IMR-90 (cell line): Measurements from ENCODE around the gene TBC1D9B. TPM values are rescaled to one million over a fixed set of nuclear protein-coding genes. Genes with fewer than 3 reads are reported as not detected.

Source experiments
- ATAC-seq: fragments of 200-7000 bp; cut with Tn5 transposase; 2 replicates; pipeline ENCODE4 v1.9.1; 2020; ENCODE audit warnings: low read depth, mild to moderate bottlenecking, moderate library complexity
- BruUV-seq: library from RNA; stranded (reverse); fragments of 400-500 nt; replicated peaks from 2 replicates; lab custom pipeline; 2021; lab: Mats Ljungman, UMichigan
- CTCF ChIA-PET: fragments of 300-600 bp; formaldehyde crosslinking; extraction: SDS; loops from one replicate; lab custom pipeline; 2021; ENCODE audit warnings: antibody characterized with exemption; lab: Yijun Ruan, JAX
- POLR2A ChIA-PET: fragments of 300-600 bp; sonication (Branson Sonifier 250); formaldehyde crosslinking; loops from one replicate; lab custom pipeline; 2022; ENCODE audit warnings: antibody characterized with exemption; ENCODE audit not compliant: unreplicated experiment; lab: Charles Lee
- DNase-seq: peaks from one replicate; pipeline ENCODE4 v3.0.0; 2013
- H2AFZ ChIP-seq: replicated peaks from 2 replicates; pipeline ENCODE3; 2013; ENCODE audit warnings: low read length, mild to moderate bottlenecking; ENCODE audit not compliant: poor library complexity
- H2AK5ac ChIP-seq: 2 replicates; pipeline ENCODE4 v1.6.1; 2013; ENCODE audit warnings: low read depth, low read length, inconsistent platforms
- H2AK9ac ChIP-seq: replicated peaks from 2 replicates; pipeline ENCODE3; 2013; ENCODE audit warnings: mild to moderate bottlenecking, low read depth, low read length, moderate library complexity; ENCODE audit not compliant: poor library complexity
- H2BK120ac ChIP-seq: 2 replicates; pipeline ENCODE4 v1.6.1; 2013; ENCODE audit warnings: low read depth, low read length, inconsistent platforms
- H2BK15ac ChIP-seq: 3 replicates; pipeline ENCODE4 v1.6.1; 2013; ENCODE audit warnings: low read depth, low read length, inconsistent platforms
- H2BK20ac ChIP-seq: 2 replicates; pipeline ENCODE4 v1.6.1; 2013; ENCODE audit warnings: low read depth, mild to moderate bottlenecking, inconsistent platforms, low read length, moderate library complexity
- H2BK5ac ChIP-seq: 2 replicates; pipeline ENCODE4 v1.6.1; 2013; ENCODE audit warnings: mild to moderate bottlenecking, low read depth, low read length, inconsistent platforms; ENCODE audit not compliant: poor library complexity, severe bottlenecking
- H3K14ac ChIP-seq: replicated peaks from 2 replicates; pipeline ENCODE4 v1.6.1; 2013; ENCODE audit warnings: low read depth, low read length, inconsistent platforms
- H3K18ac ChIP-seq: 2 replicates; pipeline ENCODE4 v1.6.1; 2013; ENCODE audit warnings: low read depth, low read length, control low read depth
- H3K23ac ChIP-seq: 2 replicates; pipeline ENCODE4 v1.6.1; 2013; ENCODE audit warnings: low read depth, low read length, inconsistent platforms
- H3K27ac ChIP-seq: 2 replicates; pipeline ENCODE4 v1.5.1; 2013; ENCODE audit warnings: mild to moderate bottlenecking, control low read depth, low read length; ENCODE audit not compliant: insufficient read depth
- H3K27me3 ChIP-seq: 2 replicates; pipeline ENCODE4 v1.6.1; 2013; ENCODE audit warnings: low read length; ENCODE audit not compliant: control insufficient read depth, insufficient read depth
- H3K36me3 ChIP-seq: 2 replicates; pipeline ENCODE4 v1.6.1; 2013; ENCODE audit warnings: low read length, mixed read lengths; ENCODE audit not compliant: control insufficient read depth, insufficient read depth
- H3K4ac ChIP-seq: 2 replicates; pipeline ENCODE4 v1.6.1; 2013; ENCODE audit warnings: low read depth, low read length, inconsistent platforms
- H3K4me1 ChIP-seq: 2 replicates; pipeline ENCODE4 v1.6.1; 2013; ENCODE audit warnings: low read length, mixed read lengths; ENCODE audit not compliant: control insufficient read depth, insufficient read depth
- H3K4me2 ChIP-seq: 2 replicates; pipeline ENCODE4 v1.6.1; 2013; ENCODE audit warnings: low read depth, mild to moderate bottlenecking, control low read depth, low read length, moderate library complexity
- H3K4me3 ChIP-seq: 2 replicates; pipeline ENCODE4 v1.5.1; 2013; ENCODE audit warnings: low read depth, mild to moderate bottlenecking, control low read depth, low read length, moderate library complexity; ENCODE audit not compliant: insufficient read depth
- H3K56ac ChIP-seq: 2 replicates; pipeline ENCODE4 v1.6.1; 2013; ENCODE audit warnings: low read length, inconsistent platforms; ENCODE audit not compliant: insufficient read depth; ENCODE audit errors: extremely low read depth
- H3K79me1 ChIP-seq, 2 experiments: 2 replicates each; pipeline ENCODE4 v1.6.1; 2013; ENCODE audit warnings: low read length in 2 of 2, inconsistent platforms in 1 of 2, low read depth in 1 of 2
- H3K9ac ChIP-seq: 2 replicates; pipeline ENCODE4 v1.6.1; 2013; ENCODE audit warnings: low read depth, low read length, control low read depth
- H3K9me1 ChIP-seq: 2 replicates; pipeline ENCODE4 v1.6.1; 2013; ENCODE audit warnings: low read length, inconsistent platforms; ENCODE audit not compliant: insufficient read depth
- H3K9me3 ChIP-seq: 2 replicates; pipeline ENCODE4 v1.6.1; 2013; ENCODE audit warnings: low read length; ENCODE audit not compliant: control insufficient read depth, insufficient read depth
- H4K20me1 ChIP-seq: 2 replicates; pipeline ENCODE4 v1.6.1; 2013; ENCODE audit warnings: low read length, inconsistent platforms; ENCODE audit not compliant: insufficient read depth
- H4K5ac ChIP-seq: 2 replicates; pipeline ENCODE4 v1.6.1; 2013; ENCODE audit warnings: mild to moderate bottlenecking, low read depth, low read length, control low read depth
- H4K8ac ChIP-seq, 2 experiments: 2 replicates each; pipeline ENCODE4 v1.6.1; 2013; ENCODE audit warnings: low read depth in 2 of 2, low read length in 2 of 2, control low read depth in 1 of 2, inconsistent platforms in 1 of 2
- H4K91ac ChIP-seq: 2 replicates; pipeline ENCODE4 v1.6.1; 2013; ENCODE audit warnings: low read depth, low read length, inconsistent platforms; ENCODE audit not compliant: insufficient read depth
- CEBPB ChIP-seq: IDR thresholded peaks from 2 replicates; pipeline ENCODE4 v1.6.1; 2012; ENCODE audit warnings: low read depth, low read length, improper control_type of control experiment
- CHD1 ChIP-seq: IDR thresholded peaks from 2 replicates; pipeline ENCODE4 v1.6.1; 2012; ENCODE audit warnings: low read depth, low read length, improper control_type of control experiment
- CTCF ChIP-seq: conservative IDR thresholded peaks from 2 replicates; pipeline ENCODE4 v1.5.1; 2012; ENCODE audit warnings: mild to moderate bottlenecking, low read depth, low read length, improper control_type of control experiment
- WGBS, 2 experiments: methylation state at CpG; one replicate each; pipeline versions ENCODE4 v1.1.5 to v1.1.7; 2013; ENCODE audit warnings: missing lambda C conversion rate in 2 of 2; ENCODE audit not compliant: insufficient read length in 1 of 2; ENCODE audit errors: extremely low coverage in 2 of 2; 5-methylcytosine and 5-hydroxymethylcytosine counted together
- dilution Hi-C: fragments of 300-500 bp; cut with HindIII; formaldehyde crosslinking; loops from one replicate; pipeline ENCODE4 v1.14.3; 2018; ENCODE audit warnings: low sequenced_read_pairs; ENCODE audit not compliant: unreplicated experiment
- in situ Hi-C: fragments of 300-500 bp; cut with MboI; formaldehyde crosslinking; loops from 3 replicates; pipeline ENCODE4 v1.14.3; 2019; ENCODE audit warnings: low sequenced_read_pairs, inconsistent platforms, mixed read lengths
- intact Hi-C: fragments of 100-400 bp; cut with micrococcal nuclease; formaldehyde crosslinking; loops from 2 replicates; pipeline ENCODE4 v1.10.0; 2022
- polyA plus RNA-seq, 3 experiments: library from polyadenylated mRNA; depleted of rRNA; stranded (reverse); fragments of >200 nt; gene quantifications; 2 replicates each; pipeline ENCODE4 v1.2.3, GENCODE V29; 2012; ENCODE audit warnings: low replicate concordance in 1 of 3
- total RNA-seq: library from RNA; depleted of rRNA; stranded (reverse); fragments of >200 nt; gene quantifications from 2 replicates; pipeline ENCODE4 v1.2.3, GENCODE V29; 2012
- TF ChIP-seq, protein P1 (sequence below): fragments of 150-350 bp; IDR thresholded peaks from 2 replicates; pipeline ENCODE4 v1.6.1; 2016; ENCODE audit warnings: low read depth, mild to moderate bottlenecking, low read length, moderate library complexity, borderline replicate concordance
- TF ChIP-seq, protein P2 (sequence below): fragments of 150-350 bp; IDR thresholded peaks from 2 replicates; pipeline ENCODE4 v1.6.1; 2017; ENCODE audit warnings: mild to moderate bottlenecking, antibody characterized with exemption, low read length, low read depth

Gene TBC1D9B
- total and polyA plus RNA-seq, 2 of the 4 experiments (the other 2 are of a cell fraction) = 58.6 to 78.1 TPM

GRCh38 chr5:179923436-179923835 is 15.7 kb upstream of the TBC1D9B start:
- dilution Hi-C loops = no loop called here
- H3K36me3 ChIP-seq = no peaks in the 10 kb centered on the region
- no peak for ATAC-seq

More at GRCh38 chr5:179923436-179923835, 15.7 kb upstream of the TBC1D9B start:
- Histone ChIP-seq H3K9me3 (no peaks in the 10 kb centered on the region), H2BK5ac (no peak overlapping the region), H3K4me1 (no peaks in the 10 kb centered on the region), H3K27ac (no peak overlapping the region), H4K91ac (no peak overlapping the region), H3K9ac (no peak overlapping the region), H3K23ac (no peak overlapping the region), H3K9me1 (no peaks in the 10 kb centered on the region), H3K4me3 (no peak overlapping the region), H3K4me2 (no peak overlapping the region), H3K18ac (no peak overlapping the region), H4K8ac (no peak overlapping the region), H2AFZ (no peak overlapping the region), H2BK120ac (no peak overlapping the region), H2AK9ac (no peak overlapping the region), H2AK5ac (no peak overlapping the region), H4K20me1 (no peaks in the 10 kb centered on the region), H2BK20ac (no peak overlapping the region), H3K79me1 (no peaks in the 10 kb centered on the region), H4K5ac (no peak overlapping the region), H3K56ac (no peak overlapping the region), H3K27me3 (no peaks in the 10 kb centered on the region), H2BK15ac (no peak overlapping the region), H3K4ac (no peak overlapping the region), H3K14ac (no peak overlapping the region)
- ChIA-PET POLR2A (interaction anchor here (0.5 kb wide), 1 partner anchor 246 kb away, joined by 23 read pairs; no protein-coding TSS in a partner anchor), CTCF (interaction anchor here (0.7 kb wide), 1 partner anchor 683 kb away, joined by 3 read pairs; no protein-coding TSS in a partner anchor)
- TF ChIP-seq CEBPB = no peak
- TF ChIP-seq CTCF = no peak
- TF ChIP-seq, protein P1, sequence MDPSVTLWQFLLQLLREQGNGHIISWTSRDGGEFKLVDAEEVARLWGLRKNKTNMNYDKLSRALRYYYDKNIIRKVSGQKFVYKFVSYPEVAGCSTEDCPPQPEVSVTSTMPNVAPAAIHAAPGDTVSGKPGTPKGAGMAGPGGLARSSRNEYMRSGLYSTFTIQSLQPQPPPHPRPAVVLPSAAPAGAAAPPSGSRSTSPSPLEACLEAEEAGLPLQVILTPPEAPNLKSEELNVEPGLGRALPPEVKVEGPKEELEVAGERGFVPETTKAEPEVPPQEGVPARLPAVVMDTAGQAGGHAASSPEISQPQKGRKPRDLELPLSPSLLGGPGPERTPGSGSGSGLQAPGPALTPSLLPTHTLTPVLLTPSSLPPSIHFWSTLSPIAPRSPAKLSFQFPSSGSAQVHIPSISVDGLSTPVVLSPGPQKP = no peak
- TF ChIP-seq, protein P2, sequence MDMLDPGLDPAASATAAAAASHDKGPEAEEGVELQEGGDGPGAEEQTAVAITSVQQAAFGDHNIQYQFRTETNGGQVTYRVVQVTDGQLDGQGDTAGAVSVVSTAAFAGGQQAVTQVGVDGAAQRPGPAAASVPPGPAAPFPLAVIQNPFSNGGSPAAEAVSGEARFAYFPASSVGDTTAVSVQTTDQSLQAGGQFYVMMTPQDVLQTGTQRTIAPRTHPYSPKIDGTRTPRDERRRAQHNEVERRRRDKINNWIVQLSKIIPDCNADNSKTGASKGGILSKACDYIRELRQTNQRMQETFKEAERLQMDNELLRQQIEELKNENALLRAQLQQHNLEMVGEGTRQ = no peak
- TF ChIP-seq CHD1 = no peak
- in situ Hi-C loops = no loop called here
- intact Hi-C loops = no loop called here
- WGBS, 2 experiments = 100% methylated on average over 1 of the region's 6 CpGs; no CpG with 5 or more reads in 1 of the 2 experiments
- no TSS peak for BruUV-seq
- no peak for DNase-seq
